DOHH2 (cell line): Measurements from ENCODE around the gene CD47.

Source experiments
- H3F3A ChIP-seq: fragments of 200-600 bp; sonication (generic), shearing (Covaris generic); 2 replicates; pipeline ENCODE4 v1.6.0; 2016; ENCODE audit warnings: antibody characterized with exemption, mild to moderate bottlenecking; ENCODE audit not compliant: control insufficient read depth, insufficient read depth
- H3K27ac ChIP-seq: fragments of 200-600 bp; sonication (generic); 2 replicates; pipeline ENCODE4 v1.5.1; 2014; ENCODE audit warnings: low read depth, mild to moderate bottlenecking, low read length, moderate library complexity
- H3K27me3 ChIP-seq: fragments of 200-600 bp; sonication (generic); 2 replicates; pipeline ENCODE4 v1.6.1; 2014; ENCODE audit warnings: mild to moderate bottlenecking, low read length, mixed read lengths; ENCODE audit not compliant: control insufficient read depth
- H3K36me3 ChIP-seq: fragments of 200-600 bp; sonication (generic); 2 replicates; pipeline ENCODE4 v1.6.1; 2014; ENCODE audit warnings: mild to moderate bottlenecking, low read length, moderate library complexity, mixed read lengths; ENCODE audit not compliant: control insufficient read depth
- H3K4me1 ChIP-seq: fragments of 200-600 bp; sonication (generic); 2 replicates; pipeline ENCODE4 v1.6.1; 2014; ENCODE audit warnings: mild to moderate bottlenecking, low read length, mixed read lengths; ENCODE audit not compliant: control insufficient read depth
- H3K4me2 ChIP-seq: fragments of 200-600 bp; sonication (generic); 2 replicates; pipeline ENCODE4 v1.6.0; 2014; ENCODE audit warnings: mild to moderate bottlenecking, low read length, moderate library complexity
- H3K4me3 ChIP-seq: fragments of 200-600 bp; sonication (generic); 2 replicates; pipeline ENCODE4 v1.5.1; 2014; ENCODE audit warnings: mild to moderate bottlenecking, low read length, mixed read lengths
- H3K79me2 ChIP-seq: fragments of 200-600 bp; sonication (generic); 2 replicates; pipeline ENCODE4 v1.6.1; 2014; ENCODE audit warnings: mild to moderate bottlenecking, low read length, mixed read lengths; ENCODE audit not compliant: control insufficient read depth
- H3K9me2 ChIP-seq: fragments of 200-600 bp; sonication (generic); replicated peaks from 2 replicates; pipeline ENCODE4 v1.6.1; 2014; ENCODE audit warnings: mild to moderate bottlenecking, low read length, mixed read lengths; ENCODE audit not compliant: control insufficient read depth
- H3K9me3 ChIP-seq: fragments of 200-600 bp; sonication (generic); 2 replicates; pipeline ENCODE4 v1.6.1; 2014; ENCODE audit warnings: antibody characterized with exemption, low read length, mixed read lengths; ENCODE audit not compliant: control insufficient read depth, insufficient read depth
- H4K20me1 ChIP-seq: fragments of 200-600 bp; sonication (generic); 2 replicates; pipeline ENCODE4 v1.6.0; 2014; ENCODE audit warnings: low read depth, mild to moderate bottlenecking, antibody characterized with exemption, low read length, moderate library complexity; ENCODE audit not compliant: control insufficient read depth, insufficient read depth
- CTCF ChIP-seq: fragments of 200-600 bp; sonication (generic); IDR thresholded peaks from one replicate; pipeline ENCODE4 v1.5.1; 2014; ENCODE audit warnings: antibody characterized with exemption, mild to moderate bottlenecking, low read depth, low read length; ENCODE audit not compliant: poor library complexity, severe bottlenecking
- EZH2phosphoT487 ChIP-seq: fragments of 200-600 bp; sonication (generic); IDR thresholded peaks from 2 replicates; pipeline ENCODE4 v1.6.1; 2017; ENCODE audit warnings: borderline replicate concordance, mild to moderate bottlenecking, antibody characterized with exemption, low read length, moderate library complexity, mixed read lengths

The CD47 gene

GRCh38 chr3:108134555-108134880 lies 43.7 kb upstream of the CD47 start:
- Histone ChIP-seq H3K79me2 (peaks cover 59% of the 10 kb centered on the region), H3K9me3 (no peaks in the 10 kb centered on the region), H3K9me2 (no peaks in the 10 kb centered on the region), H3K27ac (no peak overlapping the region), H3K4me2 (no peak overlapping the region), H4K20me1 (peaks cover 16% of the 10 kb centered on the region), H3F3A (peaks cover 9% of the 10 kb centered on the region; the same call in 1 of the 2 replicates), H3K4me1 (peaks cover 64% of the 10 kb centered on the region), H3K36me3 (peaks cover 81% of the 10 kb centered on the region), H3K27me3 (no peaks in the 10 kb centered on the region), H3K4me3 (no peak overlapping the region)
- no peak for TF ChIP-seq CTCF
- TF ChIP-seq EZH2phosphoT487 = no peak

- Histone ChIP-seq H3K9me2 (no peaks in the 10 kb centered on the region), H3K27ac (no peak overlapping the region), H3K27me3 (no peaks in the 10 kb centered on the region), H3K79me2 (peaks cover 65% of the 10 kb centered on the region), H3K4me3 (no peak overlapping the region), H3K4me1 (peaks cover 69% of the 10 kb centered on the region), H3F3A (peaks cover 10% of the 10 kb centered on the region; the same call in 1 of the 2 replicates), H3K9me3 (no peaks in the 10 kb centered on the region), H3K36me3 (peaks cover 86% of the 10 kb centered on the region), H4K20me1 (peaks cover 16% of the 10 kb centered on the region), H3K4me2 (peak overlapping the region; percentile 7; the same call in 1 of the 2 replicates)
- TF ChIP-seq CTCF (no peak), EZH2phosphoT487 (no peak)
These were observed 43.2 kb upstream of the CD47 start for GRCh38 chr3:108133858-108134554.

- H3K79me2 ChIP-seq = peaks cover 75% of the 10 kb centered on the region
- peak overlapping the region; percentile 11; the same call in 1 of the 2 replicates for H3K4me2 ChIP-seq
- H3K4me1 ChIP-seq = peaks cover 79% of the 10 kb centered on the region
- H3K27me3 ChIP-seq = no peaks in the 10 kb centered on the region
- H3K9me3 ChIP-seq = no peaks in the 10 kb centered on the region
- no peak overlapping the region for H3K4me3 ChIP-seq
- TF ChIP-seq EZH2phosphoT487 (no peak), CTCF (no peak)
- H3K9me2 ChIP-seq = no peaks in the 10 kb centered on the region
- peaks cover 16% of the 10 kb centered on the region for H4K20me1 ChIP-seq
- peaks cover 10% of the 10 kb centered on the region; the same call in 1 of the 2 replicates for H3F3A ChIP-seq
- H3K27ac ChIP-seq = no peak overlapping the region
- H3K36me3 ChIP-seq = peaks cover 89% of the 10 kb centered on the region
These were observed 42.2 kb upstream of the CD47 start for GRCh38 chr3:108133048-108133369.
